Stimulated activated CD4-positive, alpha-beta T cell treated with anti-CD3 and anti-CD28 coated beads, TNF-alpha, amount 100 ng/mL, for 48 hours (primary cell): Measurements from ENCODE around the gene LRP1.
A peak's percentile ranks its signal among the peaks of the same experiment; 100 is the strongest.
"Not testable (repeated sequence)": the region's sequence is repeated elsewhere in the genome, so short reads cannot be mapped to it uniquely, and the experiment has no call there.

Experiments used
- DNase-seq, 3 donors: peaks; one replicate each; pipeline ENCODE4 v3.0.0-alpha.2; 2020; ENCODE audit warnings: low read depth in 3 of 3

The LRP1 gene

DNA sequence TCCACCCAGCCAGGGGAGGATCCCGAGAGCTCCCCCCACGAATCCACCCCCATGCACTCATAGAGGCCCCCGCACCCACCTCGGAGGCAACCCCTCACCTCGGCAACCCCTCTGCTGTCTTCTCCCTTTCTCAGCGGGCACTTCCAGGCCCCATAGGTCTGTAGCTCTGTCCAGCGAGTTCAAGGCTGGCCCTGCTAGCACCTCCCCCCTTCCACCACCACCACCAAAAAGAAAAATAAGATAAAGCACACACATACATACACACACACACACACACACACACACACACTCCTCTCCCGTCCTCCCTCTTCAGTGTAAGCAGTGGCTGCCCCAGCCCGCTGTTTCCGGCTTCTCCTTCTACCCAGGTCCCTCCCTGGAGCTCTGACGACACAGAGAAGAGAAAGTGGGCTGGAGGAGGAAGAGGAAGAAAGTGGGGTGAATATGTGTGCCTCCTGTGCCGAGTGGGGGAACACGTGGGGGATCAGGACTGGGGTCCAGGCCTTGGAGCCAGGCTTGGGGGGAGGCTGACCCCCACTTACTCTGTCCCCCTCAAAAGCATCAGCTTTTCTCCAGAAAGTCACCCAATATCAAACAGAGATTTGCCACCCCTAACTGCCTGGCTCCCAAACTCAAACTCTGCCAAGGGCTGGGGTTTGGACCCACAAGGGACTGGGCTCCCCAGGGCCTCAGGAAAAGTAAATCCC is 17.1 kb upstream of the LRP1 start, which contains the start of gene STAT6:
STAT6 (minus strand) TSS at position 332 of the 704 bp plus-strand sequence. CDS start 3,084 bp downstream, outside the sequence.
- peak; percentile 59 to 72 (median 69) for DNase-seq

DNA sequence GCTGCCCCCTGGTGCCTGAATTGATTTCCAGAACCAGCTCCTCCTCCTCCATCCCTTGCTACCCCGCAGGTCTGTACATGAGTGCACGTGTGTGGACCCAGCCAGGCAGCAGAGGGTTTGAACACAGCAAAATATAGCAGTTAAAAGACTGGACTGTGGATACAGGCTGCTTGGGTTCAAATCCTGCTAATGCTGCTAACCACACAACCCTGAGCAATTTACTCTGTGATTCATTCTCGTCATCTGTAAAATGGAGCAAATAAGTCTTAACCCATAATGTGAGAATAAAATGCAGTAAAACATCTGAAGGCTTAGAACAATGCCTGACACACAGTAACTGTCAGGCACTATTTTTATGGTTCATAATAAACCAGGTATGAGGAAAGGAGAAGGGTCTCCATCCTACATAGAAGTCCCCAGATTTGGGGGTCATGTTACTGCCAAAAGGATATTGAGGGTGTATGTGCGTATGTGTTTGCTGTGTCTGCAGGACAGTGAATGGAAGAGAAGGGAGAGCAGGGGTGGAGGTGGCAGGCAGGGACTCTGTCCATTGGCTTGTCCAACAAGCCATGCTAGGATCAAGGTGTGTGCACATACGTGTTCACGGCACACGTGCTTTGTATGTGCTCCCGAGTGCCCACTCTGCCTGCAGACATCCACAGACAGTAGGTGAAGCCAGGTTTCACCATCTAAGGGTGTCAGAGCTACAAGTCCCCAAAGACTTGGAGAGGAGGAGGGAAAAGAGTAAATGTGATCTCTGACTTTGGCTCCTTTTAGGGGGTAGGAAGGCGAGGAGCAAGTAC is 15.6 kb upstream of the LRP1 start:
- DNase-seq, result no peak

DNA sequence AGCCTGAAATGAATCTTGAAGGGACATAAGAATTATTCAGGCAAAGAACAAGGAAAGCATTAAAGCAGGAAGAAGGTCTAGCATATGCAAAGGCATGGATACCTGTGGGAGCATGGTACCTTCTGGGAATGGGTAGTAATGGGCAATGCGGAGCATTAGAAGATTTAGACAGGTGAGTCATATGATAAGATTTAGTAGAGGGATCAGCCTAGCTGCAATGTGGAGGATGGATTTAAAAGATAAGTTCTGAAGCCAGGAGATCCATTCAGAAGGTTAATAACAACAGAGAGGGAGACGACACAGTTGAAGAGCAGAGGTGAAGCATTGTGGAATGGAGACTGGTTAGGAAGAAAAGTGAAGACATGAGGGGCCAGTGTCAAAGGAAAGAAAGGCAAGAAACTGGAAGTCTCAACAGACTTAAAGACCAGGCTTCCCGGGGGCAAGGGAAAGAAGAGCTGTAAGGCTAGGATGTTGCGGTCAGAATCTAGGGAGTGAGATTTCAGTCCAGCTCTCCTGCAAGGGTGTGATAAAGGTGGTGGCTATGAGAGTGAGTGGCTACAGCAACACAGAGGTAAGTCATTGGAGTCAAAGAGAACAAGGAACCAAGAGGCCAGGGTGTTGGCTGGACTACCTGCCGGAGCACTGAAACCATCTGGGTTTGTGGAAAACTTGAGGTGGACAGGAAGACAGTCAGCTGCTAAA is 11.6 kb upstream of the LRP1 start:
- no peak for DNase-seq

- DNase-seq, result no peak
These were observed 9.5 kb upstream of the LRP1 start for GRCh38 chr12:57118711-57119271.

DNA sequence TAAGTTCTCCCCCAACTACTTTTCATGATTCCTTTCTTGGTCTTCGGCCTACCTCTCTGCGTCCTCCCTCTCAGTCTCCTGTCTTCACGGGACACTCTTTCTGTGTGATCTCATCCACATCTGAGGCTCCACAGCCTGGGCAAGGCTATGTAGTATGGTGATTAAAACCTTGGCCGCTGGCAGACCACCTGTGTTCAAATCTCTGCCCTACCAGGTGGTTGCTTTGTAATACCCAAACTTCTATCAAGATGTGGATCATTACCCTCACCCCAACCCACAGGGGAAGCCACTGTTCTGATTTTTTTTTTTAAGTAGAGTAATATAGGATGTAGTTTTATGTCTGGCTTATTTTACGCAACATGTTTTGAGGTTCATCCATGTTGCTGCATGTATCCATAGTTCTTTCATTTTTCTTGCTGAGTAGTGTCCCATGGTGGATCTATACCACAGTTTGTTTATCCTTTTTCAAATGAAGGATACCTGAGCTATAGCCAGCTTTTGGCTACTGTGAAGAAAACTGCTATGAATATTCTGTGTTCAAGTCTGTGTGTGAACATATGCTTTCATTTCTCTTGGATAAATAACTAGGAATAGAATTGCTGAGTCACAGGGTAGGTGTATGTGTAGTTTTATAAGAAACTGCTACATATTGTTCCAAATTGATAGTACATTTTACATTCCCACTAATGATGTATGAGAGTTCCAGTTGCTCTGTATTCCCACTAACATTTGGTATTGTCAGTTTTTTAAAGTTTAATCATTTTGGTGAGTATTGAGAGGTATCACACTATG is 8.8 kb upstream of the LRP1 start:
- no peak for DNase-seq

DNA sequence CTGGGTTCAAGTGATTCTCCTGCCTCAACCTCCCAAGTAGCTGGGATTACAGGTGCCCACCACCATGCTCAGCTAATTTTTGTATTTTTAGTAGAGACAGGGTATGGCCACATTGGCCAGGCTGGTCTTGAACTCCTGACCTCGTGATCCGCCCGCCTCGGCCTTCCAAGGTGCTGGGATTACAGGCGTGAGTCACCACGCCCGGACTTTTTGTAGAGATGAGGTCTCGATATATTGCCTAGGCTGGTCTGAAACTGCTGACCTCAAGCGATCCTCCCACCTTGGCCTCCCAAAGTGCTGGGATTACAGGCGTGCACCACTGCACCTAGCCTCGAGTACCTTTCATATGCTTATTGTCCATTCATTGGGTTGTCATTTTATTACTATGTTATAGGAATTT is 7.6 kb upstream of the LRP1 start:
- DNase-seq, result not testable (repeated sequence)

DNA sequence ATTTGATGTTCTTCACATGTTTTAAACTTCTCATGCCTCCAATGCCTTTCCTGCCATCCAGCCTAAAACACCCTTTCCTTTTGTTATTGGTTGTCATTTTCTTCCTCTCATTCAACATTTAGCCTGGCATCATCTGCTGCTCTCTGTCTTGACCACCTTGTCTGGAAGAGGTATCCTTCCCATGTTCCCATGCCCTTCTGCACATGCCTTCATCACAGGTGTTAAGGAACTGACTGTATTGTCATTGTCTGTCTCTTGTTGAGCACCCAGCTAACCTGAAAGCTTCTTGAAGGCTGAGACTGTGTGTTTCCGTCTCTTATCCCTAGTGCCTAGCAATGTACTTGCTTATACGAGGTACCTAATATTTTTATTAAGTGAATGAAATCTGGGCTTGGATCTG is 4.5 kb upstream of the LRP1 start:
- DNase-seq, result no peak

- peak; percentile 56 to 73 (median 68) for DNase-seq
These were observed 3.9 kb upstream of the LRP1 start for GRCh38 chr12:57124261-57124877.

DNA sequence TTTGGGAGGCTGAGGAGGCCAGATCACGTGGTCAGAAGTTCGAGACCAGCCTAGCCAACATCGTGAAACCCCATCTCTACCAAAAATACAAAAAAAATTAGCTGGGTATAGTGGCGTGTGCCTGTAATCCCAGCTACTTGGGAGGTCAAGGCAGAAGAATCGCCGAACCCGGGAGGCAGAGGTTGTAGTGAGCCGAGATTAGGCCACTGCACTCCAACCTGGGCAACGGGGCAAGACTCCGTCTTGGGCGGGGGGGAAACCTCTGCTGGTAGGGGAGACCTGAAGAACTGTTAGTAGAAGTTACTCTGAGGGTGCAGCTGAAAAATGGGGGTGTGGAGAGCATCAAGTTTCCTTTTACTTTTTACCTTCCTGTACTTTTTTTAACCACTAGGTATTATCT is 2.2 kb upstream of the LRP1 start:
- no peak for DNase-seq

DNA sequence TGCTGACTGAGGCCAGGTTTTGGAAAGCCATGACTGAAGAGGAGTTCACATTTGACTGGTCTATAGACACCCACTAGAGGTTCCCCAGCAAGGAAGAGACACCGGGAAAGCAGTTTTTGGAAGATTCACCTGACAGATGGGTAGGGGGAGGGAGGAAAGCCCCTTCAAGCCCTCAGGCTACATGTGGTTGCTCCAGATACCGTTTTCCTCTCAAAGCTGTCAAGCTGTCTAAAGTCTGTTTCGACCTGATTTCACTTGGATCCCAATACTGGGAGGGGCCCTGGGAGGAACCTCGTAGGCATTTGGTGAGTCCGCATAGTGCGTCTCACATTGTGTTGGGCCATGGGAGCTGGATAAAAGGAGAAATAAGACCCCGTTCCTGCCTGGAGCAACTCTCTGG is 1.7 kb upstream of the LRP1 start:
- no peak for DNase-seq

- DNase-seq, result peak in 1 of 3 donors; percentile 48
These were observed 1.1 kb upstream of the LRP1 start for GRCh38 chr12:57127101-57127725.

DNA sequence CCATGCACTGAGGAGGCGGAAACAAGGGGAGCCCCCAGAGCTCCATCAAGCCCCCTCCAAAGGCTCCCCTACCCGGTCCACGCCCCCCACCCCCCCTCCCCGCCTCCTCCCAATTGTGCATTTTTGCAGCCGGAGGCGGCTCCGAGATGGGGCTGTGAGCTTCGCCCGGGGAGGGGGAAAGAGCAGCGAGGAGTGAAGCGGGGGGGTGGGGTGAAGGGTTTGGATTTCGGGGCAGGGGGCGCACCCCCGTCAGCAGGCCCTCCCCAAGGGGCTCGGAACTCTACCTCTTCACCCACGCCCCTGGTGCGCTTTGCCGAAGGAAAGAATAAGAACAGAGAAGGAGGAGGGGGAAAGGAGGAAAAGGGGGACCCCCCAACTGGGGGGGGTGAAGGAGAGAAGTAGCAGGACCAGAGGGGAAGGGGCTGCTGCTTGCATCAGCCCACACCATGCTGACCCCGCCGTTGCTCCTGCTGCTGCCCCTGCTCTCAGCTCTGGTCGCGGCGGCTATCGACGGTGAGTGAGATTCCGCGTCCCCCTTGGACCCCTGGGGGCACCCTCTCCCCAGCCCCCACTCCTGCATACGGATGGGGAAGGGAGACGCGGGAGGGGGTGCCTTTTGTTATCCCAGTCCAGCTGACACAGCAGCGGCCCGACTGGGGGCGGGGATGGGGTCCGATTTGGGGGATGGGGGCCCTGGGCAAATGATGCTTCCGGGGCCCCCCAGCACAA is 400 bp downstream of the LRP1 start:
- DNase-seq, result no peak

DNA sequence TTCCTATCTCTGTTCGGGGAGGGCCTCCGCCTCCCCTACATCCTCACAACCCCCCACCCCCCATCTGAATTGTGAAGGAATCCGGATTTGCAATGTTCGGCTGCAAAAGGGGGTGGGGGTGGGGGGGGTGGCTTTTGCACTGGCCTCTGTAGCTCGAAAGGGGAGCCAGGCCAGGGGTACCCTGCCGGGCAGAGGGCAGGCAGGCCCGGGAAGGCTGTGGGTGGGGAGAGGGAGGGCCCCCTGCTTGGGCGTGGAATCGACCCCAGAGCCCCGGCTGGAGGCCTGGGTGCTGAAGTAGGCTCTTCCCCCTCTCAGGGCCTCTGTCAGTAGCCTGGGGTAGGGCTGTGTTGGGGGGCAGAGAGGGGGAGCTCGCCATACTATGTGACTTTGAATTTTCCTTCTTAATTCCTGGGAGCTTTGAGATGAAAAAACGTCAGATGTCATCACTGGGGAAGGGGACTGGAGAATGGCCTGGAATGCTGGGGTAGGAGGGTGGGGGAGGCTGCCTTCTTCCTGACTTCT is 1.1 kb downstream of the LRP1 start:
- no peak for DNase-seq

DNA sequence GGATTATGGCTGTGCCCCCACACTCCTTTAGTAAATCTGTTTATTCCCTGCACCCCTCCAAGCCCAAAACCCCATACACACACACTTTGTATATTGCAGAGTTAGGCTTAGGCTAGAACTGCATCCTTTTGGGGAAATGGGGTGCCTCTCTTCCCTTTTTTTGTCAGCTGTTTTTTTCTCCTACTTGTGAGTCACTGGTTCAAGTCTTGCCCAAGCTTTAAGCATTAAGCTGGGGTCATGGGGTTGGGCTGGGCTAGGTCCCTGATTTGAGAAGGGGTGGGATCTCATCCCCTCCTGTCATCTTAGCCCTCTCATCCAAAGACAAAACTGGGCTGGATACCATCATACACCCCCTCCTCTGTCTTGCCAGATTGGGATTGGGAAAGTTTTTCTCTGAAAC is 1.6 kb downstream of the LRP1 start:
- no peak for DNase-seq

DNA sequence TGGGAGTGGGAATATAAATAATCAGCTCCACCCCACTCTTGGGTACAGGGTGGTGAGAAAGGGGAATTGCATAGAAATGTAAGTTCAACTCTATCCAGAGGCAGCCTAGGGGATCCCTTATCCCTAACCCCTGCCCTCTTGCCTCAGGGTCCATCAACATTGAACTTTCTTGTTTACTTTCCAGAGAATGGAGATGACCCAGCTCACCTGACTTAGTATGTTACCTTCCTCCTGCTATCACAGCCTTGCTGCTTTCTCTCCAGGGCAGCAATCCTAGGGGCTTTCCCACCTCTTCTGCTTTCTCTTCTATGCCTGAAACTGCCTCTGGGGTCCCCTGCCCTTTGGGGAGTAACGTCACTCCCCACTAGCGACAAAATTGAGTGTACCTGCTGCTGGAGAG is 2.7 kb downstream of the LRP1 start:
- DNase-seq, result no peak

DNA sequence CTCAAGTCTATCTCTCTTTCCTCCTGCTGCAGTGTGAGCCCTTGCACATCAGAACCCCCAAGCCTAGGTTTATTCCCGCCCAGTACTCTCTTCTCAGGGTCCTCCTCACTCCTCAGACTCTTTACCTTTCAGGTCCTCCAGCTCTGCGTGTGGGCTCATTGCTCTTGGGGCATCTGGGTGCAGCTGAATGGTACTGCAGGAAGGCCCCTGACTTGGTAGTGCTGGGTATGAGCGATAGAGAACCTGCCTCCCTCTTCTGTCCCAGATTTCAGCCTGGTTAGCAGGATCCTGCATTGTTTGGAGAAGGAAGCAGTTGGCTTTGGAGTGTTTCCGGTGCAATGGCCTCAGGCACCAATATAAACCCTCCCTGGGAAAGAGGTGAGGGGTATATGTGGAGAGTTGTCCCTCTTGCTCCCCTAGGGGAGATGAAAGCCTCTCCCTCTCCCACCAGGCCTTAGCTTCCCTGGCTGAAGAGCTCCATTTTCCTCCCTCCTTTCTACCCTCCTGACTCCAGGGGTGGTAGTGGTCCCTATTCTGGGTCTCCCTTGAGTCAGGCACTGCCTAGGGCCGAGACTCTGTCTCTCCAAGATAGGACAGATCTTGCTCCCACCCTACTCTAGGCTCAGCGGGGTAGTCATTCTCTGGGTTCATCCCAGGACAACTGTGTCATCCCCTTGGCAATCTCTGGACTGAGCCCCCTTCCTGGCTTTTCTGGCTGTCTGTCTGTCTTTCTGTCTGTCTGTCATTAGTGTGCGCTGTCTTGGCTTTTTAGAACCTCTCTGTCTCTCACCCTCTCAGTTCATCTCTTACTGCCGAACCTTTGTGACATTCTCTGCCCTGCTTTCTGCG is 3.8 kb downstream of the LRP1 start:
- DNase-seq, result no peak

DNA sequence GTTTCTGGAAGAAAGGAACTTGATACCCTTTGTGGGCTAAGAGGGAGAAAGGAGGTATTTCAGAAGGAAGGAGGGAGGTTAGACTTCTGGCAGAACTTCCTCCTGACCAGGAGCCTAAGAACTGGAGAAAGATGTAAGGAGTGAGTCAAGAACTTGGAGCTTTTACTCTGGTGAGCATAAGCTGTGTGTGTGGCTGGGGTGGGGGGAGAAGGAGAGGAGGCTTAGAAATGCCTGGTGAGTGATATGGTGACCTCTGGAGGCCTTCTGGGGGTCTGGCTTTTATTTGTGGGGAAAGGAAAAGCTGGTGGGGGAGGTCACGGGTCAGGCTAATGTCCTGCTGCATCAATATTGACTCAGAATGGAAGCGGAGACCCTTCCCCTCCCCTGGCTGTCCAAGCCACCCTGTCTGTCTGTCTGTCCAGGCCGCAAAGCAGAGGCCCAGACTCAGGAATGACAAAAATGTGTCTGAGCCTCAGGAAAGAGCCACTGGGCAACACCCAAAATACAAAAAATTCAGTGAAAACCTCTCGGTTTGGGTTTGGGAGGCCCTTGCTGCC is 4.8 kb downstream of the LRP1 start:
- DNase-seq, result no peak

DNA sequence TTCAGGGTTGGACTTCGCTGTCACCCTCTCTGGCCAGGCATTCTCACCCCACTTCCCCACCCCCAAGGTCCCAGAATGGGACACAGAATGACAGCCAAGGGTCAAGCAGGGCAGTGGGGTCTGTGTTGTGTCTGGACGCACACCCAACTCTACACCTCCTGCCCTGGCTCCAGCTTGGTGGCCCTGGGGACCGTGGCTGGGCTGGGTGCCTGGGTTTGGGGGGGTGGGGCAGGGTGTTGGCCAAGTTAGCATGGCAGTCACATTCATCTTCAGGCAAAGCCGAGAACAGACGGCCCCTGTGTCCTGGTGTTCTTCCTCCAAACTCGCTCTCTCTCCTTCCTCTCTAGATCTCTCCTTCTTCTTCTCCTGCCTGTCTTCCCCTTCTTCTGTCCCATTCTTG is 5.6 kb downstream of the LRP1 start:
- no peak for DNase-seq
